IPS DF 6.9 (cell line): ENCODE results near the gene JAK1.

Source experiments
- DNase-seq: peaks from one replicate; pipeline ENCODE4 v3.0.0-alpha.2; 2013; ENCODE audit warnings: low read depth, low spot score
- H3K27ac ChIP-seq: one replicate; pipeline ENCODE4 v1.5.1; 2013; ENCODE audit warnings: low read length, control low read depth
- H3K27me3 ChIP-seq: 2 replicates; pipeline ENCODE4 v1.6.1; 2013; ENCODE audit warnings: mild to moderate bottlenecking, low read length; ENCODE audit not compliant: control insufficient read depth, insufficient read depth
- H3K36me3 ChIP-seq: 2 replicates; pipeline ENCODE4 v1.6.1; 2013; ENCODE audit warnings: low read length; ENCODE audit not compliant: control insufficient read depth, insufficient read depth
- H3K4me1 ChIP-seq: 2 replicates; pipeline ENCODE4 v1.6.1; 2013; ENCODE audit warnings: low read length; ENCODE audit not compliant: control insufficient read depth, insufficient read depth
- H3K4me3 ChIP-seq: 2 replicates; pipeline ENCODE4 v1.5.1; 2013; ENCODE audit warnings: mild to moderate bottlenecking, low read length
- H3K9me3 ChIP-seq: 2 replicates; pipeline ENCODE4 v1.6.1; 2013; ENCODE audit warnings: low read length, inconsistent platforms; ENCODE audit not compliant: control insufficient read depth, insufficient read depth
- WGBS: extraction: QIAGEN DNeasy Blood & Tissue Kit; methylation state at CpG from one replicate; pipeline ENCODE4 v1.1.7; 2013; ENCODE audit warnings: mixed read lengths, missing lambda C conversion rate; ENCODE audit not compliant: insufficient read length, insufficient coverage; 5-methylcytosine and 5-hydroxymethylcytosine counted together

JAK1 gene

DNA sequence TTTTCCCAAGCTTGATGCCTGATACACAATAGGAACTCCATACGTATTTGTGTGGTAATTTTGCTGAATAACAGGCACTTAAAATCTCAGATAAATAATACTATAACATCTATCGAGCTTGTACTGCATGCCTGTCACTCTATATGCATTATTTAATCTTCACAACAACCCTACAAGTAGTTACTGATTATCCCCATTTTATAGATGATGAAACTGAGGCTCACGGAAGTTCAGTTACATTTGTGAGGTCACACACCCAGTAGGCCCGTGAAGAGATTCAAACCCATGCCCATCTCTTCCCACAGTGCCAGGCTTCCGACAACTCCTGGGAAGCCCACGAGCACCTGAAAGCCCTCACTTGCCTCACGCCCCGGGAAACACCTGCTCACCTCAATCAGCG is 122.7 kb downstream of the JAK1 start:
- Histone ChIP-seq H3K9me3 (no peaks in the 10 kb centered on the region), H3K4me3 (no peak overlapping the region), H3K27ac (no peak overlapping the region), H3K36me3 (peaks cover 3% of the 10 kb centered on the region), H3K27me3 (no peaks in the 10 kb centered on the region), H3K4me1 (peaks cover 2% of the 10 kb centered on the region; the same call in 1 of the 2 replicates)
- no peak for DNase-seq
- WGBS: no CpG with 5 or more reads among the region's 9 CpGs

DNA sequence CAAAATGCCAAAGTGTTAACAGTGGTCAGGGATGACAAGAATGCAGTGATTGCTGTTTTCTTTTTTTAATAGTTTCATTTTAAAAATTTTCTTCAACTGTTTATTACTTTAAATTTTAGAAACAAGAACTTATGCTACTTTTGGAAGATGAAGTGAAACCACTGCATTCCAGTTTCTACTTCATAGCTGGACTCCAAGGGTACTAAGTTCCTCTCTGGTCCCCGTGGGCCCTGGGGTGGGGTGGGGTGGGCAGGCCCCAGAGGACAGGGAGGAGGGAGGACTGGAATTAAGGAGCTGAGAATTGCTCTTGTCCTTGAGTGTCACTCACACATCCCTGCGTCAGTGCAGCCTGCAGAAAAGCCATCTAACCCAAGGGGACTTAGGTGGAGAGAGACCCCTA is 124.1 kb downstream of the JAK1 start:
- H3K4me1 ChIP-seq: peaks cover 2% of the 10 kb centered on the region; the same call in 1 of the 2 replicates
- H3K27ac ChIP-seq: no peak overlapping the region
- H3K36me3 ChIP-seq: peaks cover 3% of the 10 kb centered on the region
- H3K4me3 ChIP-seq: no peak overlapping the region
- no peaks in the 10 kb centered on the region for H3K27me3 ChIP-seq
- no peak for DNase-seq
- no peaks in the 10 kb centered on the region for H3K9me3 ChIP-seq
- WGBS: no CpG with 5 or more reads among the region's 2 CpGs

DNA sequence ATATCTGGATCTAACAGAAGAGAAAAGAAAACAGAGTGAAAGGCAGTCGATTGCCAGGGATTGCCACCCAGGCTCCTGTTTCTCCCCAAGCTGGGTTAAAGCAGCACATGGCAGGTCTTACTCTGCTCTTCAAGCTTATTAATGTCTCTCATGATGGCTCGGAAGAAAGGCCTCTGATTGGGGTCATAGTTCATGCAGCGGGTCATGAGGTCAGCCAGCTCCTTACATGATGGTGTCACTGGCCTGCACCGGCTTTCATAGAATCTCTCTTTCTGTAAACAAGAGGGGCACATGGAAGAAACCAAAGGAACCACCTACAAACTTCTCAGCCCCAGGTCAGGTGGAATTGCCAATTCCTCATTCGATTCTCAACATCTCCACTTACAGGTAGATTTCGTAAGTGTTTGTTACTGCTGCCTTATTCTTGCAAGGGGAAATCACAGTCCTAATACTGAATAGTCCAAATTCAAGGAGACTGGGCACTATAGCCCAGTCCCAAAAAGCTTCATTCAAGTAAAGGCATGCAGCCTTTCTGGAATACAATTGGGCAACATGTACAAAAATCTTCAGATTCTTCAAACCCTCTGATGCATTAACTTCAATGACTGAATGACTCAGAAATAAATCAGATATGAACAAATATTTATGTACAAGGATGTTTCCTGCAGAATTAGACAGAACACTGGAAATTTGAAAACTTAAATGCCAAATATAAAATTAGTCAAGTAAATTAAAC is 124.9 kb downstream of the JAK1 start:
- DNase-seq: no peak
- WGBS: no CpG with 5 or more reads among the region's 6 CpGs
- Histone ChIP-seq H3K27me3 (no peaks in the 10 kb centered on the region), H3K36me3 (peaks cover 3% of the 10 kb centered on the region), H3K4me3 (no peak overlapping the region), H3K9me3 (no peaks in the 10 kb centered on the region), H3K4me1 (peaks cover 2% of the 10 kb centered on the region; the same call in 1 of the 2 replicates), H3K27ac (no peak overlapping the region)

DNA sequence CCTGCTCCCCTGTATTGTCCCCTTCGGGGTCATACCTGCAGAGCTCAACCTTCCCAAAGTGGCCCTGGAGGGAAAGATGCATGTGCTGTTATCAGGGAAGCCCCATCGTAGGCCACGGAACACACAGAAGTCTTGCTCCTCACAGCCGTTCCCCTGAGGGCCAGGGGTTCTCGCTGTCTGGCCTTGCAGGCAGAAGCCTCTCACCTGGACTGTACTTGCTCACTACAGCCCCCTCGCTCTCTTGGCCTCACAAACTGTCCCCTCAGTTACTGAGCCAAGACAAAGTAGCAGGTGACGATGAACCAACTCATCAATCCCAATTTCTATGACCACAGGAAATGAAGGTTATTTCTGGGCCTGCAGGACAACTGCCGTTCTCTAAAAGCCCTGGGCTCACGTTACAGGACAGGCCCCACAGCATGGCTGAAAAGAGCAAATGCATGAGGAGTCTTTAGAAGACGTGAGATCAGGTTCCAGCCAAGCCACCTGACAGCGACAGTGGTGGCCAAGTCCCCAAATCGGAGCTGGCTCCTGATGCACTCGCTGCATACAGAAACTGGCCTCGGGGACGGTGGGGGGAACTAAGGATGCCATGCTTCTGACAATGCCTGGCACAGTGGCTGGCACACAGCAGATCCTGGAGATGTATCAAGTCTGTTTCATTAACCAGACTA is 126.5 kb downstream of the JAK1 start:
- Histone ChIP-seq H3K27ac (no peak overlapping the region), H3K4me3 (no peak overlapping the region), H3K36me3 (peaks cover 6% of the 10 kb centered on the region), H3K4me1 (peaks cover 2% of the 10 kb centered on the region; the same call in 1 of the 2 replicates), H3K9me3 (no peaks in the 10 kb centered on the region), H3K27me3 (no peaks in the 10 kb centered on the region)
- no CpG with 5 or more reads among the region's 15 CpGs for WGBS
- no peak for DNase-seq

DNA sequence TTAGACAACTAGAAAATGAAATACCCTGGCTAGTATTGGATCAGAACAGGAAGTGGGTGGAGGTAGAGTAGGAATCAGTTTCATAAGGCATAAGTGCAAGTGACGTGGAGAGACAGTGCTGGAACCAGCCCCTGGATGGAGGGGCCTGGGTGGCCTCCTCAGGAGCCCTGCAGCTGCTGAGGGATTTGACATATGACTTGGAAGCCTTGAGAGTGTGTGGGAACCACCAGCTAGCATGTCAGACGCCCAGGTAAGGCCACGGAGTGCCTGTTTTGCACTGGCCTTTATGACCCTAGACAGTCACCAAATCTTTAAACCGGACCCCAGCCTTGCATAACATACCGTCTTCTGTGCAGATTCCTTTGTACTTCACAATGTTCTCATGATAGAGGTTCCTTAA is 127.1 kb downstream of the JAK1 start:
- H3K27ac ChIP-seq: no peak overlapping the region
- no peak overlapping the region for H3K4me3 ChIP-seq
- no CpG with 5 or more reads among the region's 5 CpGs for WGBS
- peaks cover 6% of the 10 kb centered on the region for H3K36me3 ChIP-seq
- H3K9me3 ChIP-seq: no peaks in the 10 kb centered on the region
- no peak for DNase-seq
- no peaks in the 10 kb centered on the region for H3K27me3 ChIP-seq
- H3K4me1 ChIP-seq: peaks cover 2% of the 10 kb centered on the region; the same call in 1 of the 2 replicates

DNA sequence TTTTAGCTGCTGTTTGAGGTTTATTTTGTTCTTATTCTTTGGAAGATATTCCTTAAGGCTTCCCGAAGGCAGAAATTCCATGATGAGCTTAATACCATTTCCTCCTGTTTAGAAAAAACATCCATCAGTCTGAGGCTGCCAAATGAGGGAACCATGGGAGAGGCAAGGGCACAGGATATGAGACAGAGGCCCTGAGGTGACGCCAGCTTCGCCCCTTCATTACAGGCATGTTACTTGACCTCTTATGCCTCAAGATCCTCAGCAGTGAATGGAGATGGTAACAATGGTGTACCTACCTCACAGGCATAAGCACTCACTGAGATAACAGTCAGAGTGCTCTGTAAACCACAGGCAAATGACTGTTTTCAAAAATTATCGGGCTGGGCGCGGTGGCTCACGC is 127.9 kb downstream of the JAK1 start:
- H3K4me1 ChIP-seq: peaks cover 2% of the 10 kb centered on the region; the same call in 1 of the 2 replicates
- H3K9me3 ChIP-seq: no peaks in the 10 kb centered on the region
- no peak for DNase-seq
- H3K27ac ChIP-seq: no peak overlapping the region
- peaks cover 6% of the 10 kb centered on the region for H3K36me3 ChIP-seq
- no peak overlapping the region for H3K4me3 ChIP-seq
- WGBS: no CpG with 5 or more reads among the region's 7 CpGs
- no peaks in the 10 kb centered on the region for H3K27me3 ChIP-seq

DNA sequence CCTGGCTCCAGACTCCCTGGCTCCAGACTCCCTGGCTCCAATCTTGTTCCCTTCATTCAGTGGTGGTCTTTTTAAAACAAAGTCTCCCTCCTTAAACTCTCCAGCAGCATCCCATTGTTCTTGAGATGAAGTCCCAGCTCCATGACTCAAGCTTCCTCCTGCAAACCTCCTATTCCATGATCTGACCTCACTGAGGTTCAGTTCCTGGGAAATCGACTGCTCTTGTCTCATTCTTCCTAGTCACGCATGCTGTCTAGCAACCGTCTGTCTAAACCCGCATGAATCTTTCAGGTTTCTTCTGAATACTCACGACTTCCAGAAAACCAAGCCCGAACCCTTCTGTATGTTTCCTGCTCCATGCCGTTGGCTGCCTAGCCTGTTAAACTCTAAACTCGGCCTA is 129.5 kb downstream of the JAK1 start:
- Histone ChIP-seq H3K27ac (no peak overlapping the region), H3K27me3 (no peaks in the 10 kb centered on the region), H3K4me1 (peaks cover 2% of the 10 kb centered on the region; the same call in 1 of the 2 replicates), H3K4me3 (no peak overlapping the region), H3K9me3 (no peaks in the 10 kb centered on the region), H3K36me3 (peaks cover 9% of the 10 kb centered on the region)
- WGBS: no CpG with 5 or more reads among the region's 8 CpGs
- DNase-seq: no peak

DNA sequence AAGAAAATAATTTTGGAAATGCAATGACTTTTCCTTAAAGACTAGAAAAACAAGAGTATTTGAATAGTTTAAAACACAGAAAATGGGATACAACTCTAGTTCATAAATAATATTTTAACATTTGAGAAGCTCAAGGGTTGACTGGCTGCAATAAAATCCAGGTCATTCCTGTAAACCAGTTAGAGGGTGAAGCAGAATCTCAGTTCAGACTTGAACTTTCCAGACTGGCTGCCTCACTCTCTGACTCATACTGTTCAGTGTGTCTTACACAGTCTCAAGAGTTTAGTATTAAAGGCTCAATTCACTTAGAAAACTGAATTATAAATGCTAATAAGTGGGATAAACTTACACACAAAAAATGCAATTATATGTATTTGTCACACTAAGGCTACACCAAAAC is 131.6 kb downstream of the JAK1 start:
- no peak for DNase-seq
- H3K27ac ChIP-seq: no peak overlapping the region
- H3K9me3 ChIP-seq: no peaks in the 10 kb centered on the region
- H3K27me3 ChIP-seq: no peaks in the 10 kb centered on the region
- no peak overlapping the region for H3K4me3 ChIP-seq
- peaks cover 6% of the 10 kb centered on the region; the same call in 1 of the 2 replicates for H3K36me3 ChIP-seq
- 0 out of 2 replicates have a peak, but pooled peaks cover under 1% of the 10 kb centered on the region for H3K4me1 ChIP-seq

DNA sequence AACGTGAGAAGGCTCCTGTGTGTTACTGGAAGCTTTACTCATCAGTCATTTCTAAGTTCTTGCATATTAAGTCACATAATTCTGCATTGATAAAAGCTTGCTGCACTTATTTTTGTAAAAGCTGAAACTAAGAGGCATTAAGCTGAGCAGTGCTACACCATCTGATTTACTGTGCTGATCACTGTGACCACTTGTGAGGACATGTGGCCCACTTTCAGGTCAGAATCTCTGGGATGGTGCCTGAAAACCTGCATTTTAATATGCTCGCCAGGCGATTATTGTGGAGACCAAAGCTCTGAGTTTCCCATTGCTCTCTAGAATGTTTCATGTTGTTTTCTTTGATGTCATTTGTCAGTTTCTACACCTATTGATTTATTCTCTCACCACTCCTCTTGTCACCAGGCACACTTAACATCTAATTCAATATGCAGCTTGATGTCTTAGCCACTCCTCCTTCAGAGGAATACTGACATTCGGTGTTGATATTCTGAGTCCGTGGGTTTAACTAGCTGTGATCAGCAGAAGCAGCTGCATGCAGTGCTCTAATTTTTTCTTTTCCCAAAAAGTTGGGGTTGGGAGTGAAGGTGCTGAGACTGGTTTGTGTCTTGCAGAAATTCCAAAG is 136.2 kb downstream of the JAK1 start:
- Histone ChIP-seq H3K9me3 (no peaks in the 10 kb centered on the region), H3K27me3 (no peaks in the 10 kb centered on the region), H3K4me3 (no peak overlapping the region), H3K4me1 (0 out of 2 replicates have a peak, but pooled peaks cover 1% of the 10 kb centered on the region), H3K27ac (no peak overlapping the region), H3K36me3 (peaks cover 3% of the 10 kb centered on the region; the same call in 1 of the 2 replicates)
- no CpG with 5 or more reads among the region's 5 CpGs for WGBS
- no peak for DNase-seq

DNA sequence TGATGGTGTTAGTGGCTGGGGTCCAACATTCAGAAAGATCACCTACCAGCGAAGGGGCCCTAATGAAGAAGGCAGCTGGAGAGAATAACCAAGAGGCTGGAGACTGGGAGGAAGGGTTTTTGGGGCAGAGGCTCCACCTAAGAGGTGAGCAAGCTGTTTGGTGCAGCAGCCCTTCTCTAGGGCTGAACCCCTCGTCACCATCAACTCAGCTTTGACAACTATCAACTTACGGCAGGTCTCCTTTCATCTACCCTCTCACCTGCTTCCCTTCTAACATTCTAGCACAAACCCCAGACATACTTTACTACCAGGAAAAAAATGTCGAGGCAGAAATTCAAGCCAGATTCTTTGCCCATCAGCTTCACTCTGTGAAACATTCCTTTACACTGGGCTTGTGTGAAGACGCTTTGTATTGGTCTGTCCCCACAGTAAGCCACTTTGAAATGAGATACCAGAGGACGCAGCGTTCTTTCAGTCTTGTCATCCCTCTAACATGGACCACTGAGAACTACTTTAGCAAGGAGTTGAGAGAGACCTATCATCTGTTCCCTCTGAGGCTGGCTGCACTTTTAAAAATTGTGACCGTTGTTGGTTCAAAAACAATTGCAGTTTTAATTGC is 136.8 kb downstream of the JAK1 start:
- Histone ChIP-seq H3K4me3 (no peak overlapping the region), H3K27me3 (no peaks in the 10 kb centered on the region), H3K36me3 (peaks cover 3% of the 10 kb centered on the region; the same call in 1 of the 2 replicates), H3K27ac (no peak overlapping the region), H3K9me3 (no peaks in the 10 kb centered on the region), H3K4me1 (0 out of 2 replicates have a peak, but pooled peaks cover 1% of the 10 kb centered on the region)
- DNase-seq: no peak
- no CpG with 5 or more reads among the region's 8 CpGs for WGBS
